HCT116 (cell line): ENCODE measurements around the gene NFX1. TPM values are rescaled to one million over a fixed set of nuclear protein-coding genes. Genes with fewer than 3 reads are reported as not detected.

Source experiments
- ATAC-seq: fragments of 200-7000 bp; cut with Tn5 transposase; 2 replicates; pipeline ENCODE4 v1.9.1; 2020; ENCODE audit warnings: mild to moderate bottlenecking, moderate library complexity
- BruUV-seq: library from RNA; stranded (reverse); fragments of 400-500 nt; replicated peaks from 2 replicates; lab custom pipeline; 2021; lab: Mats Ljungman, UMichigan
- CTCF ChIA-PET: fragments of 300-600 bp; sonication (Branson Sonifier 250); formaldehyde crosslinking; loops from one replicate; lab custom pipeline; 2021; ENCODE audit warnings: antibody characterized with exemption; lab: Charles Lee
- POLR2A ChIA-PET: fragments of 300-600, 350-600 bp; sonication (Branson Sonifier 250); formaldehyde crosslinking; loops from one replicate; lab custom pipeline; 2021; ENCODE audit warnings: antibody characterized with exemption; lab: Charles Lee
- RAD21 ChIA-PET, 2 experiments: fragments of 300-600 bp; sonication (Branson Sonifier 250); formaldehyde crosslinking; loops; one replicate each; lab custom pipeline; 2023; ENCODE audit warnings: low total read pairs in 2 of 2; ENCODE audit not compliant: uncharacterized antibody in 2 of 2, unreplicated experiment in 2 of 2, low non-redundant PET in 1 of 2; lab: Charles Lee
- DNase-seq: peaks from one replicate; pipeline ENCODE4 v3.0.0-alpha.2; 2010; ENCODE audit warnings: low read depth, low spot score
- H2AFZ ChIP-seq: fragments of 200-600 bp; shearing (Covaris generic), sonication (generic); 2 replicates; pipeline ENCODE4 v1.6.1; 2017; ENCODE audit warnings: low read depth, mixed run types, mixed read lengths, antibody characterized with exemption, low read length; ENCODE audit not compliant: poor library complexity, severe bottlenecking
- H3K27ac ChIP-seq: 2 replicates; pipeline ENCODE4 v1.5.1; 2012; ENCODE audit warnings: low read depth, low read length
- H3K27me3 ChIP-seq: fragments of 200-600 bp; sonication (generic); 2 replicates; pipeline ENCODE4 v1.6.1; 2016; ENCODE audit warnings: mixed run types, low read length, mixed read lengths; ENCODE audit not compliant: insufficient read depth
- H3K36me3 ChIP-seq, 2 experiments: fragments of 200-500 bp in 1 of 2; fragments of 200-600 bp in 1 of 2; sonication (Bioruptor generic) in 1 of 2; sonication (generic) in 1 of 2; 2 replicates each; pipeline versions ENCODE4 v1.5.1 to v1.6.1; 2014 to 2016; ENCODE audit warnings: low read length in 2 of 2, inconsistent platforms in 1 of 2, mixed read lengths in 1 of 2, mixed run types in 1 of 2; ENCODE audit not compliant: insufficient read depth in 2 of 2, control insufficient read depth in 1 of 2
- H3K4me1 ChIP-seq, 2 experiments: fragments of 200-600 bp in 1 of 2; sonication (generic) in 1 of 2; 2 replicates each; pipeline versions ENCODE4 v1.5.1 to v1.6.1; 2012 to 2017; ENCODE audit warnings: low read length in 2 of 2, inconsistent platforms in 1 of 2, mild to moderate bottlenecking in 1 of 2, mixed read lengths in 1 of 2, mixed run types in 1 of 2, moderate library complexity in 1 of 2; ENCODE audit not compliant: insufficient read depth in 2 of 2, control insufficient read depth in 1 of 2
- H3K4me2 ChIP-seq: fragments of 200-600 bp; sonication (generic); 2 replicates; pipeline ENCODE4 v1.6.1; 2017; ENCODE audit warnings: mixed run types, low read length, mixed read lengths
- H3K4me3 ChIP-seq, 2 experiments: fragments of 200-600 bp in 1 of 2; sonication (generic) in 1 of 2; replicated peaks in 1 of 2; 2 replicates each; pipeline ENCODE4 v1.5.1; 2011 to 2016; ENCODE audit warnings: low read length in 2 of 2, control low read depth in 1 of 2, low read depth in 1 of 2, mild to moderate bottlenecking in 1 of 2, mixed read lengths in 1 of 2, mixed run types in 1 of 2
- H3K79me2 ChIP-seq: fragments of 200-600 bp; sonication (generic); 2 replicates; pipeline ENCODE4 v1.6.1; 2017; ENCODE audit warnings: mild to moderate bottlenecking, mixed run types, low read length, moderate library complexity, mixed read lengths; ENCODE audit not compliant: insufficient read depth
- H3K9ac ChIP-seq: fragments of 200-600 bp; sonication (generic); 2 replicates; pipeline ENCODE4 v1.6.1; 2016; ENCODE audit warnings: low read length, mixed read lengths
- H3K9me2 ChIP-seq: fragments of 200-600 bp; sonication (generic), shearing (Covaris generic); 2 replicates; pipeline ENCODE4 v1.6.1; 2017; ENCODE audit warnings: mixed run types, mild to moderate bottlenecking, moderate library complexity; ENCODE audit not compliant: insufficient read depth
- H3K9me3 ChIP-seq, 2 experiments: fragments of 200-500 bp in 1 of 2; fragments of 200-600 bp in 1 of 2; sonication (Bioruptor generic) in 1 of 2; sonication (generic) in 1 of 2; 2 replicates each; pipeline ENCODE4 v1.6.1; 2014 to 2017; ENCODE audit warnings: low read length in 2 of 2, mixed read lengths in 2 of 2, inconsistent platforms in 1 of 2, low read depth in 1 of 2, mild to moderate bottlenecking in 1 of 2, mixed run types in 1 of 2, moderate library complexity in 1 of 2; ENCODE audit not compliant: control insufficient read depth in 1 of 2, insufficient read depth in 1 of 2
- H4K20me1 ChIP-seq: fragments of 200-600 bp; sonication (generic), shearing (Covaris generic); 2 replicates; pipeline ENCODE4 v1.6.1; 2017; ENCODE audit warnings: mixed run types, mild to moderate bottlenecking, moderate library complexity; ENCODE audit not compliant: insufficient read depth
- ATF3 ChIP-seq: IDR thresholded peaks from 2 replicates; pipeline ENCODE4 v1.6.1; 2012
- CEBPB ChIP-seq: IDR thresholded peaks from 2 replicates; pipeline ENCODE4 v1.6.1; 2012; ENCODE audit warnings: low read depth
- CTCF ChIP-seq, 3 experiments: fragments of 200-600 bp in 1 of 3; sonication (generic) in 1 of 3; IDR thresholded peaks in 2 of 3; conservative IDR thresholded peaks in 1 of 3; 2 replicates each; pipeline ENCODE4 v1.5.1; 2012 to 2017; ENCODE audit warnings: low read depth in 2 of 3, low read length in 2 of 3, antibody characterized with exemption in 1 of 3, borderline replicate concordance in 1 of 3, control low read depth in 1 of 3, mild to moderate bottlenecking in 1 of 3, mixed read lengths in 1 of 3, mixed run types in 1 of 3, moderate library complexity in 1 of 3; ENCODE audit not compliant: insufficient read depth in 1 of 3
- EGR1 ChIP-seq: IDR thresholded peaks from 2 replicates; pipeline ENCODE4 v1.6.1; 2012; ENCODE audit warnings: low read depth
- EZH2phosphoT487 ChIP-seq: fragments of 200-600 bp; IDR thresholded peaks from 2 replicates; pipeline ENCODE4 v1.6.1; 2018; ENCODE audit warnings: antibody characterized with exemption, borderline replicate concordance
- MAX ChIP-seq: IDR thresholded peaks from 2 replicates; pipeline ENCODE4 v1.6.1; 2012
- POLR2A ChIP-seq: IDR thresholded peaks from 2 replicates; pipeline ENCODE4 v1.7.0; 2011; ENCODE audit warnings: borderline replicate concordance; ENCODE audit not compliant: insufficient read depth, insufficient read length; ENCODE audit errors: extremely low read depth
- POLR2AphosphoS5 ChIP-seq: IDR thresholded peaks from 2 replicates; pipeline ENCODE4 v1.6.1; 2011; ENCODE audit warnings: mild to moderate bottlenecking, low read depth, low read length, moderate library complexity
- RAD21 ChIP-seq: IDR thresholded peaks from 2 replicates; pipeline ENCODE4 v1.6.1; 2012; ENCODE audit warnings: low read depth, mild to moderate bottlenecking
- REST ChIP-seq: IDR thresholded peaks from 2 replicates; pipeline ENCODE4 v1.6.1; 2012; ENCODE audit warnings: low read depth
- SIN3A ChIP-seq: IDR thresholded peaks from 2 replicates; pipeline ENCODE4 v1.6.1; 2012; ENCODE audit warnings: low read depth
- YY1 ChIP-seq: IDR thresholded peaks from 2 replicates; pipeline ENCODE4 v1.6.1; 2011; ENCODE audit warnings: low read length, low read depth, moderate library complexity, mild to moderate bottlenecking; ENCODE audit not compliant: insufficient replicate concordance; ENCODE audit errors: extremely low read depth
- ZBTB33 ChIP-seq: IDR thresholded peaks from 2 replicates; pipeline ENCODE4 v1.6.1; 2011; ENCODE audit warnings: mild to moderate bottlenecking, low read length, moderate library complexity; ENCODE audit not compliant: insufficient replicate concordance; ENCODE audit errors: extremely low read depth
- ZFX ChIP-seq: fragments of 450-650 bp; IDR thresholded peaks from 2 replicates; pipeline ENCODE4 v1.6.1; 2017
- ZNF274 ChIP-seq: fragments of 200-500 bp; sonication (Bioruptor generic); IDR thresholded peaks from 2 replicates; pipeline ENCODE4 v1.6.1; 2014; ENCODE audit warnings: mild to moderate bottlenecking, low read depth, low read length, inconsistent platforms
- intact Hi-C: fragments of 100-400 bp; cut with micrococcal nuclease; formaldehyde crosslinking; loops from 2 replicates; pipeline ENCODE4 v1.10.0; 2022
- total RNA-seq: library from RNA; stranded (reverse); gene quantifications from one replicate; pipeline ENCODE4 v1.2.1, GENCODE V29; 2021; ENCODE audit not compliant: unreplicated experiment

NFX1 gene
- total RNA-seq, 1 experiment from 2014 or later, result 31.7 TPM

GRCh38 chr9:33289496-33289895, 820 bp upstream of the NFX1 start:
- H4K20me1 ChIP-seq, result no peaks in the 10 kb centered on the region
- no peak for TF ChIP-seq RAD21
- no peak for TF ChIP-seq SIN3A
- no peak for TF ChIP-seq POLR2AphosphoS5
- TF ChIP-seq CEBPB, result no peak
- TF ChIP-seq CTCF (IDR thresholded peaks at IDR 0.05 in 2 of 3, conservative IDR thresholded peaks at IDR 0.05 in 1 of 3; ENCODE audit: borderline replicate concordance in 1 of 3, insufficient read depth in 1 of 3, low read depth in 2 of 3, low read length in 2 of 3), result no peak
- TF ChIP-seq MAX, result no peak
- no peak for TF ChIP-seq ZFX
- no peak for TF ChIP-seq ATF3
- TF ChIP-seq REST, result no peak
- no peak for TF ChIP-seq EGR1
- no peak for TF ChIP-seq ZBTB33
- no peak for TF ChIP-seq EZH2phosphoT487
- TF ChIP-seq YY1, result no peak
- no peak for TF ChIP-seq POLR2A
- TF ChIP-seq ZNF274, result no peak
- TF ChIP-seq, all 23 proteins: peak for 0
- ChIA-PET CTCF (interaction anchor here (0.8 to 1.4 kb wide), 5 partner anchors 126 to 334 kb away, joined by 3 to 7 read pairs (median 3); partner anchors contain the start of gene NOL6), RAD21 (no interaction called here), POLR2A (interaction anchor here (0.6 to 1.2 kb wide), 8 partner anchors 12 to 264 kb away, joined by 3 to 9 read pairs (median 4); partner anchors contain the start of genes DNAJA1 and NOL6)
- peak overlapping the region; percentile 83 for H3K27ac ChIP-seq
- peaks cover 42% of the 10 kb centered on the region for H3K79me2 ChIP-seq
- peaks cover 7 to 20% of the 10 kb centered on the region in 2 experiments; a peak in 2 of 4 replicates for H3K36me3 ChIP-seq
- BruUV-seq, result no TSS peak
- peak overlapping the region; percentile 91 for H3K9ac ChIP-seq
- DNase-seq (no peak), ATAC-seq (no peak)
- H3K4me3 ChIP-seq, result peak overlapping the region; percentile 80 to 85
- H3K4me2 ChIP-seq, result peak overlapping the region; percentile 83
- H3K4me1 ChIP-seq, result peaks cover 5 to 22% of the 10 kb centered on the region in 2 experiments; a peak in 2 of 4 replicates
- no peaks in the 10 kb centered on the region for H3K27me3 ChIP-seq
- intact Hi-C loops, result loop anchor here (5.0 kb wide), 1 partner anchor 433 kb away; no protein-coding TSS in a partner anchor
- H3K9me3 ChIP-seq, result no peaks in the 10 kb centered on the region
- no peaks in the 10 kb centered on the region for H3K9me2 ChIP-seq
- H2AFZ ChIP-seq, result no peak overlapping the region
